ENCODE results near the gene PTPN14.

Gene PTPN14

GRCh38 chr1:214449371-214449770, 102.0 kb downstream of the PTPN14 start:
- DNase-seq: no peak

DNA sequence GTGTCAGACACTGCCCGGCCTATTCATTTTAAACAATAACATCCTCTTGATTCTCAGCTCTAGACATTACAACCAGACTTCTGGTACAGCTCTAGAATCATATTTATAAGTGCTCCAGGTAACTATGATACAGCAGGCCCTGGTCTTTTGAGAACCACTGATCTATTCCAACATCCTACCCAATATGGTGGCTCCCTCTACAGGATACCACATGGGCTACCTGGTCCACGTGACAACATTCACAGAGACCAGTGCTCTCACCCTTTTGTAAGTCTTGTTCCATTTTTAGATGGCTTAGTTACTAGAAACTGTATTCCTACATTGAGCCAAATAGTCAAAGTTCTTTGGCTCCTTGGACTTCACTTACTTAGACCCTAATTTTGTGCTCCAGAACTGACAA, 102.9 kb downstream of the PTPN14 start:
- no peak for DNase-seq

DNA sequence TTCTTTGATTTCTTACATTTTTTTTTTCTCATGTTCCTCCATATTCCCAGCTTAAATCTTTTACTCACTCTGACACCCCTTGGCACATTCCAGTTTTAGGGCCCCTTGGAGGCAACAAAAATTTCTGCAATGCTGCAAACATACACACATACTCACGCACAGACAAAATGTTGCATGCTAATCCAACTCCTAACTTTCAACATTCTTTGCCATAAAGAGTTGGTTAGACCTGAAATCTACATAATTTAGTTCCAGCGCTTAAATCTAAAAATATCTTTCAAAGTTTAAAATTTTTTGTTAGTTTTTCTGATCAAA, 103.9 kb downstream of the PTPN14 start:
- DNase-seq: no peak

- no peak for DNase-seq
These were observed 104.4 kb downstream of the PTPN14 start for GRCh38 chr1:214446772-214447556.

GRCh38 chr1:214445831-214446614, 105.4 kb downstream of the PTPN14 start:
- no peak for DNase-seq

GRCh38 chr1:214445199-214445598, 106.2 kb downstream of the PTPN14 start:
- DNase-seq: no peak

- DNase-seq: no peak
These were observed 107.0 kb downstream of the PTPN14 start for GRCh38 chr1:214444182-214444939.

DNA sequence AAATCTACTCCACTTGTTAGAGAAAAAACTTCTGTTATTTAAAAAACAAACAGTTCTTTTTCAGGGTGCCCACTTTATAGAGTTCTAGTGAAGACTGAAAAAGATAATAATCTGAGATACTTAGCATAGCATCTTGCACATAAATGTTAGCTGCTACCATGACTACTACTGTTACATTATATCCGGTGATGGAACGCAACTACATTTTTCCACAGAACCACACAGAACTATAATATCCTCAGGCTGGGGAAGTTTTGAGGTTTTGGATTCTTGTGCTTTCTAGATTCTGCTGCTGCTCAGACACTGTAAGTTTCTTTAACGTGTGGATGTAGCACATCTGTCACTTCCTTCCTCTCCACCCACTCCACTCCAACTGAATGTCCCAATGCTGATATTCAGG, 110.3 kb downstream of the PTPN14 start:
- DNase-seq: no peak

- DNase-seq: no peak
These were observed 111.0 kb downstream of the PTPN14 start for GRCh38 chr1:214440219-214440965.

DNA sequence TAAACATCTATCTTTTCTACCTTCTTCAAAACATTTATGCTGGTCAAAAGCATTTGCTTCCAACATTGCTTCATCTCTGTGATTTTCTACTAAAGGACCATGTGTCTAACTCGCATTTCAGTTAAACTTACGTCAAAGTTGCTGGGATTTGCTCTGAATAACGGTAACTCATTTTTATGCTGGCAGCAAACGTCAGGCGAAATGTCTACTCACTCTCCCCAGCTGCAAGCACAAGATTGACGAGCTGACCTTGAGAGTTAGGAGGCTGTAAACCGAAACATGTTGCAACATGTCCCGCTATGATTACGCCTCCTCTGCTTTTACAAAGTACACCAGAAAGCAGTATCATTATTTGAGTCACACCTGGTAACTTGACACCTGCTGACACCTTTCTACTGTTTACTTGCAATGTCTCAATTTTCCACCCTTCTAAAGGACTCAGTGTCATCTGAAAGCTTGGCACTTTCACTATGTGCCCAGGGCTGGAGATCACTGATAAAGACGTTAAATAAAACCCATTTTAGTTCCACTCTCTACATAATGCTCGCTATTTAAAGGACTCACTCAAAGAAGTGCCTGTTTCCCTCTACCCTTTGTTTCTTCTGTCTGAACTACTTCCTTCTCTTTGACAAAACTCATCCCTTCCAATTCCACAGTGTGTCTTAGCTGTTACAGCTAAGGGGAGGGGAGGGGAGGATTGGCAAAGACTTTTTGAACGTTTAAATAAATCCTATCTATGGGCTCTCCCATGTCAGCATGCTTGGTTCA, 111.9 kb downstream of the PTPN14 start:
- no peak for DNase-seq

- no peak for DNase-seq
These were observed 112.9 kb downstream of the PTPN14 start for GRCh38 chr1:214438530-214438929.

- no peak for DNase-seq
These were observed 113.3 kb downstream of the PTPN14 start for GRCh38 chr1:214438075-214438474.

GRCh38 chr1:214435867-214436266, 115.5 kb downstream of the PTPN14 start:
- no peak for DNase-seq

- no peak for DNase-seq
These were observed 119.2 kb downstream of the PTPN14 start for GRCh38 chr1:214432245-214432644.

- no peak for DNase-seq
These were observed 121.2 kb downstream of the PTPN14 start for GRCh38 chr1:214429951-214430770.

GRCh38 chr1:214427871-214428277, 123.5 kb downstream of the PTPN14 start:
- peak; percentile 11 for DNase-seq

- no peak for DNase-seq
These were observed 125.0 kb downstream of the PTPN14 start for GRCh38 chr1:214426426-214426812.

DNA sequence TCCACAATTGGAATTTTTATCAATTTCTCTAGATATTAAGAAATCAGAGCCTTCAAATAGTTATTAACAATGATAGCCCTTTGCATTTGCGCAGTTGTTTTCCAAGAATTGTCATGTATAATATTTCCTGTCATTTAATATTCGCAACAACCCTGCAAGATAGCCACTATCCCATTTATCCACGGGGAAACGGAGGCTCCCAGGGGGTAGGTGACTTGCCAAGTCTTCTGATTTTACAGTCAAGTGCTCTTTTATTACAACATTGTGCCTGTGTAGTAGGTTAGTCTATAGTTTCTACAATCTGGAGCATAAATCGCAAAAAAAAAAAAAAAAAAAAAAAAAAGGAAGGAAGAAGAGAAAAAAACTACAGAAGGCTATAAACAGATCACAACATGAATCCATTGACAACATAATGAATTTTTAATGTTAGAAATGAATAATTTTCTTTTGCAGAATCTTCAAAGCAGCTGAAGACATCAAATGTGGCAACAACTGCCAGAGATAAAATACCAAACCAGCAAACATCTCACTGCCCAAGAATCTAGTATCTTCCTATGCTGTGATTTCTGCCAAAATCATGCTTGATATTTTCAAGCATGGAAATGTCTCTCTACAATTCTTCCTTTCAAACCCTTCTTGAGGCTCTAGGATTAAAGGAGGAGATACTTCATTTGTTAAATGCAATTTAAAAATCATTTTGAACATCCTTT, 125.5 kb downstream of the PTPN14 start:
- no peak for DNase-seq

DNA sequence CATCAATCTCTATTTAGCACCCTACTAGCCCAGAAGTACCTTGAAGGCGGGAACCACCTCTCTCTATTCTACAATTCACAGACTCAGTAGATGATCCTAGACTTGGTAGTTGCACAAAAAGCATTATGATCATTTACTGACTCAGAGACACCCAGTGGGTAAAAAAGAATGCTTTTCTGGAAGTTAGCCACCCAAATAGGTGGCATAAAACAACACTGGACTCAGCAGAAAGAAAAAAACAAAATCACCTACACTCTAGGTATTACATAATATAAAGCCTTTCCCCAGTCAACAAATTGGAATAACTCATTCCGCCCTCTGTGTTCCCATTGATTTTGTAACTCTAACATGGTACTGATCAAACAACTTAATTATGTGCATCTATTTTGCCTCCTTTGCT, 126.3 kb downstream of the PTPN14 start:
- DNase-seq: no peak

GRCh38 chr1:214423045-214423444, 128.4 kb downstream of the PTPN14 start:
- no peak for DNase-seq
